Gastrocnemius medialis (tissue), 4 donors: ENCODE data around the gene TMEM106A. TPM values are rescaled to one million over a fixed set of nuclear protein-coding genes. Genes with fewer than 3 reads are reported as not detected.
"Not testable (repeated sequence)": the region's sequence is repeated elsewhere in the genome, so short reads cannot be mapped to it uniquely, and the experiment has no call there.

Experiments
- ATAC-seq, 2 donors: fragments of 150-250 bp; one replicate each; pipeline ENCODE4 v1.9.1; 2016
- DNase-seq, 2 donors: peaks; one replicate each; pipeline ENCODE4 v3.0.0-alpha.2; 2019
- H3K27ac ChIP-seq, 4 donors: fragments of 200-600 bp; sonication (generic); 1 replicate in 1 of 4; 2 replicates in 3 of 4; pipeline ENCODE4 v1.5.1; 2016 to 2018; ENCODE audit warnings: mild to moderate bottlenecking in 2 of 4, moderate library complexity in 1 of 4
- H3K27me3 ChIP-seq, 3 donors: fragments of 200-600 bp; sonication (generic) in 2 of 3; 1 replicate in 1 of 3; 2 replicates in 2 of 3; pipeline versions ENCODE4 v1.5.1 to v1.6.0; 2016 to 2019; ENCODE audit warnings: mild to moderate bottlenecking in 1 of 3, moderate library complexity in 1 of 3
- H3K36me3 ChIP-seq, 2 donors: fragments of 200-600 bp; sonication (generic) in 1 of 2; one replicate each; pipeline ENCODE4 v1.5.1; 2017 to 2018
- H3K4me1 ChIP-seq, 2 donors: fragments of 200-600 bp; sonication (generic) in 1 of 2; one replicate each; pipeline ENCODE4 v1.5.1; 2016 to 2017; ENCODE audit warnings: mild to moderate bottlenecking in 2 of 2
- H3K4me3 ChIP-seq, 4 donors: fragments of 200-600 bp; sonication (generic) in 3 of 4; 1 replicate in 1 of 4; 2 replicates in 3 of 4; pipeline ENCODE4 v1.5.1; 2016 to 2019; ENCODE audit warnings: mild to moderate bottlenecking in 2 of 4
- H3K9me3 ChIP-seq, 3 donors: fragments of 200-600 bp; sonication (generic) in 2 of 3; 1 replicate in 1 of 3; 2 replicates in 2 of 3; pipeline ENCODE4 v1.5.1; 2016 to 2019
- POLR2A ChIP-seq, 2 donors: fragments of 450-650 bp; IDR thresholded peaks; one replicate each; pipeline ENCODE4 v1.6.1; 2017; ENCODE audit warnings: antibody characterized with exemption in 2 of 2, mild to moderate bottlenecking in 2 of 2, moderate library complexity in 2 of 2
- in situ Hi-C, 4 donors: fragments of 200-750 bp; cut with MboI; loops; one replicate each; pipeline versions ENCODE4 v1.15.0 to v1.8.0; 2017; ENCODE audit warnings: low sequenced_read_pairs in 4 of 4
- intact Hi-C: fragments of 100-400 bp; cut with DNase I; formaldehyde crosslinking; loops from one replicate; pipeline ENCODE4 v1.15.1; 2023; ENCODE audit warnings: low total_unique reads
- total RNA-seq, 4 donors: library from RNA; depleted of rRNA; stranded (reverse); fragments of >200 nt; gene quantifications; one replicate each; pipeline versions ENCODE4 v1.1.0 to v1.2.3, GENCODE V29; 2016
- TF ChIP-seq, protein P1 (sequence below), 5 experiments: fragments of 450-650 bp in 3 of 5; fragments of 200-600 bp in 2 of 5; sonication (generic) in 2 of 5; IDR thresholded peaks in 4 of 5; conservative IDR thresholded peaks in 1 of 5; 1 replicate in 4 of 5; 2 replicates in 1 of 5; pipeline ENCODE4 v1.5.1; 2016 to 2019; ENCODE audit warnings: antibody characterized with exemption in 5 of 5, mild to moderate bottlenecking in 3 of 5, moderate library complexity in 3 of 5

Gene TMEM106A, protein sequence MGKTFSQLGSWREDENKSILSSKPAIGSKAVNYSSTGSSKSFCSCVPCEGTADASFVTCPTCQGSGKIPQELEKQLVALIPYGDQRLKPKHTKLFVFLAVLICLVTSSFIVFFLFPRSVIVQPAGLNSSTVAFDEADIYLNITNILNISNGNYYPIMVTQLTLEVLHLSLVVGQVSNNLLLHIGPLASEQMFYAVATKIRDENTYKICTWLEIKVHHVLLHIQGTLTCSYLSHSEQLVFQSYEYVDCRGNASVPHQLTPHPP
- total RNA-seq, result 1 to 10 TPM in 3 of 4 donors, under 1 TPM in 1; 0.32 to 5.6 (median 2.5) TPM

DNA sequence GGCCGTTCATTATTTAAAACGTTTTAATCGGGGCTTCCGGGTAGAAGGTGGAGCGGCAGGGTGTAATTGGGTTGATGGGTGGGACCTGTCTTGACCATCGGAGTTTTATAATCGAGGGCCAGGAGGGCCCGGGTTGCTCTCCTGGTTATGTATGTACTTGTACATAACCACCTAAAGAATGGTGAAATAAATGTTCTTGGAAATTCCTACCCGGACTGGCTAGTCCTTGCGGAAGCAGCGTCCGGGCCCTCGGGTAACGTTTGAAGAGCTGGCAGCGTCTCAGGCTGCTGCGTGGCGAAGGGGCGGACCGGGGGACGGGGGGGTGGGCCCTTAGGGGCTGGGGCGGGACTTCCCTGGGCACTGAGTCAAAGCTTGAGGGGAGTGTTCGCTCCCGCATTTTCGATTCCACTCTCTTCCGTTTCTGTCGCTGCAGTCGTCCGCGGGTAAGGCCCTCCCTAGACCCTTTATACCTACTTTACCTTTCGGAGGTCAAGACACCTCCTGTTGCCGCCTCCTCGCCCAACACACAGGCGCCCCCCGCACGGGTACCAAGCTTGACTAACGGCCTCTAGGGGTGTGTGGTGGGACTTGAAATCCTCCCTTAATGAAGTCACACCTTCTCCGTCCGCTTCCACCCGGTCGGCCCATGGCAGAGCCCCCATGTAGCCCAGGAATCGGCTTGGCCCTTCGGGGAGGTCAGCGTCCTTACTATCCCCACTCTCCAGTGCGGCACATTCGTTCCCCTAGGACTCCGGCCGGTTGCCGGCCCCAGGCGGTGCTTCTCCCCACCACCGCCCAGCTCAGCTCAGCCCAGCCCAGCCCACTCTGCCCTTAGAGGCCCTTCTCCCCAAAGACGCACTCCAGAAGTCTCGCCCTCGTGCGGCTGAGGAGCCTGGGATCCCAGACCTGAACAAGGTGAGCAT lies at the start of gene TMEM106A:
Gene TMEM106A, plus strand, starts transcription at position 396 of the 923 bp plus-strand sequence. CDS start 1,167 bp downstream, outside the sequence.
- Histone ChIP-seq H3K4me1 (no peaks in the 10 kb centered on the region), H3K27me3 (no peaks in the 10 kb centered on the region), H3K4me3 (peak within 1 kb of the TSS; percentile 51 to 63 (median 54)), H3K36me3 (peaks cover 8 to 69% of the 10 kb centered on the region in 2 donors), H3K9me3 (no peaks in the 10 kb centered on the region), H3K27ac (peak within 1 kb of the TSS; percentile 51 to 75 (median 62))
- DNase-seq (peak; percentile 44 to 45), ATAC-seq (peak; percentile 67 to 70)
- intact Hi-C loops (no loop called here), in situ Hi-C loops (loop anchor here in 1 of 4 donors (25.0 kb wide), 2 partner anchors 101 to 276 kb away; partner anchors contain the start of gene DHX8)
- TF ChIP-seq POLR2A (IDR thresholded peaks at IDR 0.05), result peak; percentile 4 to 19
- TF ChIP-seq, protein P1, sequence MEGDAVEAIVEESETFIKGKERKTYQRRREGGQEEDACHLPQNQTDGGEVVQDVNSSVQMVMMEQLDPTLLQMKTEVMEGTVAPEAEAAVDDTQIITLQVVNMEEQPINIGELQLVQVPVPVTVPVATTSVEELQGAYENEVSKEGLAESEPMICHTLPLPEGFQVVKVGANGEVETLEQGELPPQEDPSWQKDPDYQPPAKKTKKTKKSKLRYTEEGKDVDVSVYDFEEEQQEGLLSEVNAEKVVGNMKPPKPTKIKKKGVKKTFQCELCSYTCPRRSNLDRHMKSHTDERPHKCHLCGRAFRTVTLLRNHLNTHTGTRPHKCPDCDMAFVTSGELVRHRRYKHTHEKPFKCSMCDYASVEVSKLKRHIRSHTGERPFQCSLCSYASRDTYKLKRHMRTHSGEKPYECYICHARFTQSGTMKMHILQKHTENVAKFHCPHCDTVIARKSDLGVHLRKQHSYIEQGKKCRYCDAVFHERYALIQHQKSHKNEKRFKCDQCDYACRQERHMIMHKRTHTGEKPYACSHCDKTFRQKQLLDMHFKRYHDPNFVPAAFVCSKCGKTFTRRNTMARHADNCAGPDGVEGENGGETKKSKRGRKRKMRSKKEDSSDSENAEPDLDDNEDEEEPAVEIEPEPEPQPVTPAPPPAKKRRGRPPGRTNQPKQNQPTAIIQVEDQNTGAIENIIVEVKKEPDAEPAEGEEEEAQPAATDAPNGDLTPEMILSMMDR (IDR thresholded peaks at IDR 0.05 in 4 of 5, conservative IDR thresholded peaks at IDR 0.05 in 1 of 5), result peak in 2 of 5 experiments; percentile 13 to 20

DNA sequence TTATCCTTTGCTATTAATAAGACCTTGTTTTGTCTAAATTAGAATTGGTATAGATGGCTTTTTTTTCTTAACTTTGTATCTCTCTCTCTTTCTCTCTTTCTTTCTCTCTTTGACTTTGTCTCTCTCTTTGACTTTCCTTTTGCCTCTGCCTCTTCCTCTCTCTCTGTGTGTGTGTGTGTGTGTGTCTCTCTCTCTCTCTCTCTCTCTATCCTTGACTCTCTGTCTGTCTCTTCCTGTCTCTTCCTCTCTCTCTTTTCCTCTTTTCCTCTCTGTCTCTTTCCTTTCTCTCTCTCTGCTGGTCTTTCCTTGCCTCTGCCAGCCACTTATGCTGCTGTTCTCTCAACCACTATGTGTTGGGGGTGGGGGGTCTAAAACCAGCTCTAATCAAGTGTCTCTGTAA lies 45.7 kb upstream of the TMEM106A start:
- H3K27ac ChIP-seq, H3K9me3 ChIP-seq, in situ Hi-C loops, intact Hi-C loops, H3K27me3 ChIP-seq, DNase-seq, ATAC-seq, H3K36me3 ChIP-seq, H3K4me3 ChIP-seq: not testable (repeated sequence)
- H3K4me1 ChIP-seq, result peaks cover 7 to 10% of the 10 kb centered on the region in 2 donors

DNA sequence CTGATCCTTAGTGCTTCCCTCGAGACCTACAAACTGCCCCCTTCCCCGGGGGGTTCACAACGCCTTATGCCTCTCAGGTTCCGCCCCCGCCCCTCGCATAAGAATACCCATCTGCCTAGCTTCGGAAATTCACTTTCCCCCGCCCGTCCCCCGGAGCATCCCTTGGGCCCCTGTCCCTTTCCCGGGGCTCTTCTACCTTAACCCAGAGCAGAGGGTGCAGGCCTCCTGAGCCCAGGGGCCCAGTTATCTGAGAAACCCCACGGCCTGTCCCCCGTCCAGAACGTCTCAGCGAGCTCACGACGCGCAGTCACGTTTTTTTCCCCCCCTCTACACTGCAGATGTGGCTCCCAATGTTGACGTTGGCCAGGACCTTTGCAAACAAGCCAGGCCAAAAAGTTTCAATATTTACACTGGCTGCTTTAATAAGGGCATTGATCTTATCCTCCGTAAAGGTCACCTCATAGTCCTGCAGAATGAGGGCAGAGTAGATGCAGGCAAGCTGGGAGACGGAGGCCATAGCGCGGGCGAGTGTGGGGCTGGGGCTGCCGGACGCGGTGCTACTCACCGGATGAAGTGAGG lies 42.0 kb upstream of the TMEM106A start:
- TF ChIP-seq, protein P1 (IDR thresholded peaks at IDR 0.05 in 4 of 5, conservative IDR thresholded peaks at IDR 0.05 in 1 of 5), result no peak
- TF ChIP-seq POLR2A (IDR thresholded peaks at IDR 0.05), result no peak
- in situ Hi-C loops, result no loop called here

DNA sequence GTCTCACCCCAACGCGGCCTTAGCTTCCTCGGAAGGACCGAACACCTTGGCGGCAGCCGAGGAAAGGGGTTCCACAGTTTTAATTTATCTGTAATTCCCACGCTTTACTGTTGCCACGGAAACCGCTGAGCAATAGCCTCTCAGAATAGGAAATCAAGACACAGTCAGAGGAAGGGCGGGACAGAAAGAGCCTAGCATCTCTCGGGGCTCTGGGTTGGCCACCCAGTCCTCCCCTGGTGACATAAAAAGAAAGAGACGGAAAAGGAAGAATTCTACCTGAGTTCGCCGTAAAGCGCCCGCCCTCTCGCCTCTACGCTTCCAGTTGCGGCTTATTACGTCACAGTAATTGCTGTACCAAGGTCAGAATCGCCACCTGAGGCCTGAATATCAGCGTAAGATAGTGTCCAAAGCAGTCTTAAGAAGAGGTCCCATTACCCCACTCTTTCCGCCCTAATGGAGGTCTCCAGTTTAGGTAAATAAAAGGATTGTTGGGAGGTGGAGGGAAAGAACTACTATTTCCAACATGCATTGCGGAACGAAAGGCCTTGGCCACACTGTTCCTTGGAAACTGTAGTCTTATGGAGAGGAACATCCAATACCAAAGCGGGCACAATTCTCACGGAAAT lies 41.4 kb upstream of the TMEM106A start:
- Histone ChIP-seq H3K27ac (peak overlapping the region; percentile 85 to 98 (median 97)), H3K4me3 (peak overlapping the region; percentile 81 to 89 (median 86)), H3K4me1 (peaks cover 40 to 41% of the 10 kb centered on the region in 2 donors), H3K9me3 (no peaks in the 10 kb centered on the region), H3K36me3 (no peaks in the 10 kb centered on the region), H3K27me3 (no peaks in the 10 kb centered on the region)
- intact Hi-C loops (loop anchor here (1.0 to 5.0 kb wide), 4 partner anchors 45 to 191 kb away; partner anchors contain the start of genes BRCA1, RND2 and RPL27), in situ Hi-C loops (no loop called here)
- peak; percentile 84 to 85 for ATAC-seq
- peak; percentile 88 to 94 for DNase-seq
- TF ChIP-seq, protein P1 (IDR thresholded peaks at IDR 0.05 in 4 of 5, conservative IDR thresholded peaks at IDR 0.05 in 1 of 5), result no peak
- TF ChIP-seq POLR2A (IDR thresholded peaks at IDR 0.05), result no peak

More for the DNA sequence above, 42.0 kb upstream of the TMEM106A start:
- Histone ChIP-seq H3K9me3 (no peaks in the 10 kb centered on the region), H3K4me3 (peak overlapping the region; percentile 81 to 89 (median 86)), H3K27ac (peak overlapping the region; percentile 85 to 98 (median 97)), H3K27me3 (no peaks in the 10 kb centered on the region), H3K4me1 (peaks cover 34 to 35% of the 10 kb centered on the region in 2 donors), H3K36me3 (no peaks in the 10 kb centered on the region)
- ATAC-seq (peak; percentile 4 to 5), DNase-seq (peak; percentile 2 to 19)
- intact Hi-C loops, result loop anchor here (1.0 to 5.0 kb wide), 4 partner anchors 44 to 191 kb away; partner anchors contain the start of genes BRCA1, RND2 and RPL27
